ENCODE data around the gene BLVRB. TPM values are rescaled to one million over a fixed set of nuclear protein-coding genes. Genes with fewer than 3 reads are reported as not detected.
"Not testable (repeated sequence)": the region's sequence is repeated elsewhere in the genome, so short reads cannot be mapped to it uniquely, and the experiment has no call there.

The BLVRB gene
- total and polyA plus RNA-seq, 2 experiments from 2014 or later = 43.7 to 53.7 TPM

DNA sequence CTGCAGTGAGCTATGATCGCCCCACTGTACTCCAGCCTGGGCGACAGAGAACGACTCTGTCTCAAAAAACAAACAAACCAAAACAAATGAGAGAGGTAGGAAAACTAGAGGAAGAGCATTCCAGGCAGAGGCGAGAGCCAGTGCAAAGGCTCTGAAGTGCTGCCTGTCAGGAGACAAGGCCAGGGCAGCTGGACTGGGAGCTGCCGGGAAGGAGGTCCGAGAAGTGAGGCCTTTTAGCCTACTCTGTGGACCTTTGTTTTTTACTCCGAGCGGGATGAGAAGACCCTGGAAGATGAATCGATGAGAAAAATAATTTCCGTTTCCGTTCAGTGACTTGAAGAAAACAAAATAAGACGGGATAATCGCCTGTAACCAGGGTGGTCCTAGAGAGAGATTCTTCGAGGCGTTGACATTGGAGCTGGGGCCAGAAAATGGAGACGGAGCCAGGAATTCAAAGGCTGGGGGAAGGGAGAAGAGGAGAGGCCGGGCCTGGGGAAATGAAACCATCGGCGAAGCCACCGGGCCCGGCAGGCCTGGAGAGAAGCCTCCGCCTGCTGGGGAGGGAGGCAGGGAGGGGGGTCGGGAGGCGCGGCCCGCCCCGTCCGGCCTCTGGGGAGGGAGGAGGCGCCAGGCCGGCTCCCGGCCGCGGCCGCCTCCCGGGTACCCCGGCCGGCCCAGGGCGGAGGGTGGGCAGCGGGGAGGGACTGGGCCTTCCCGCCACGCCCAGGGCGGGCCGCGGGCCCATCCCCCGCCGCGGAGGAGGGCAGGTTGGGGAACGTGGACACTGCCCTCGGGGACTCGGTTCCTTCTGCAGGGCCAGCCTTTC lies 31.9 kb downstream of the BLVRB start:
- H3K27me3 Mint-ChIP-seq (ENCODE audit: insufficient read depth, low read depth, poor library complexity) = peaks cover 16% of the 10 kb centered on the region
- Histone ChIP-seq H3K4me1 (ENCODE audit: insufficient read depth) (peaks cover 10% of the 10 kb centered on the region; the same call in 1 of the 2 replicates), H3K36me3 (ENCODE audit: insufficient read depth) (no peaks in the 10 kb centered on the region), H4K20me1 (replicated peaks; ENCODE audit: insufficient read depth) (no peaks in the 10 kb centered on the region), H3K4me2 (peak overlapping the region; percentile 80), H3K4me3 (peak overlapping the region; percentile 55), H2AFZ (peak overlapping the region; percentile 90; the same call in 1 of the 2 replicates), H3K27ac (ENCODE audit: low read depth) (peak overlapping the region; percentile 99), H3K9me2 (ENCODE audit: insufficient read depth) (no peaks in the 10 kb centered on the region), H3F3A (replicated peaks; ENCODE audit: low read depth) (peaks cover 19% of the 10 kb centered on the region), H3K27me3 (ENCODE audit: insufficient read depth) (no peaks in the 10 kb centered on the region), H3K79me2 (replicated peaks; ENCODE audit: insufficient read depth) (no peaks in the 10 kb centered on the region)
- DNase-seq (ENCODE audit: low spot score) (peak; percentile 91), ATAC-seq (peak; percentile 95)
- H3K4me1 Mint-ChIP-seq = peaks cover 17% of the 10 kb centered on the region
- TF ChIP-seq POLR2AphosphoS5 (IDR thresholded peaks at IDR 0.05; ENCODE audit: low read depth) = peak; percentile 52
- TF ChIP-seq, protein P1, sequence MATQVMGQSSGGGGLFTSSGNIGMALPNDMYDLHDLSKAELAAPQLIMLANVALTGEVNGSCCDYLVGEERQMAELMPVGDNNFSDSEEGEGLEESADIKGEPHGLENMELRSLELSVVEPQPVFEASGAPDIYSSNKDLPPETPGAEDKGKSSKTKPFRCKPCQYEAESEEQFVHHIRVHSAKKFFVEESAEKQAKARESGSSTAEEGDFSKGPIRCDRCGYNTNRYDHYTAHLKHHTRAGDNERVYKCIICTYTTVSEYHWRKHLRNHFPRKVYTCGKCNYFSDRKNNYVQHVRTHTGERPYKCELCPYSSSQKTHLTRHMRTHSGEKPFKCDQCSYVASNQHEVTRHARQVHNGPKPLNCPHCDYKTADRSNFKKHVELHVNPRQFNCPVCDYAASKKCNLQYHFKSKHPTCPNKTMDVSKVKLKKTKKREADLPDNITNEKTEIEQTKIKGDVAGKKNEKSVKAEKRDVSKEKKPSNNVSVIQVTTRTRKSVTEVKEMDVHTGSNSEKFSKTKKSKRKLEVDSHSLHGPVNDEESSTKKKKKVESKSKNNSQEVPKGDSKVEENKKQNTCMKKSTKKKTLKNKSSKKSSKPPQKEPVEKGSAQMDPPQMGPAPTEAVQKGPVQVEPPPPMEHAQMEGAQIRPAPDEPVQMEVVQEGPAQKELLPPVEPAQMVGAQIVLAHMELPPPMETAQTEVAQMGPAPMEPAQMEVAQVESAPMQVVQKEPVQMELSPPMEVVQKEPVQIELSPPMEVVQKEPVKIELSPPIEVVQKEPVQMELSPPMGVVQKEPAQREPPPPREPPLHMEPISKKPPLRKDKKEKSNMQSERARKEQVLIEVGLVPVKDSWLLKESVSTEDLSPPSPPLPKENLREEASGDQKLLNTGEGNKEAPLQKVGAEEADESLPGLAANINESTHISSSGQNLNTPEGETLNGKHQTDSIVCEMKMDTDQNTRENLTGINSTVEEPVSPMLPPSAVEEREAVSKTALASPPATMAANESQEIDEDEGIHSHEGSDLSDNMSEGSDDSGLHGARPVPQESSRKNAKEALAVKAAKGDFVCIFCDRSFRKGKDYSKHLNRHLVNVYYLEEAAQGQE (IDR thresholded peaks at IDR 0.05; ENCODE audit: unreplicated experiment) = no peak
- no peaks in the 10 kb centered on the region for H3K9me3 Mint-ChIP-seq
- H3K36me3 Mint-ChIP-seq (ENCODE audit: low read depth) = no peaks in the 10 kb centered on the region
- peak overlapping the region; percentile 92 for H3K27ac Mint-ChIP-seq
- peak overlapping the region; percentile 67 for H3K4me3 Mint-ChIP-seq

DNA sequence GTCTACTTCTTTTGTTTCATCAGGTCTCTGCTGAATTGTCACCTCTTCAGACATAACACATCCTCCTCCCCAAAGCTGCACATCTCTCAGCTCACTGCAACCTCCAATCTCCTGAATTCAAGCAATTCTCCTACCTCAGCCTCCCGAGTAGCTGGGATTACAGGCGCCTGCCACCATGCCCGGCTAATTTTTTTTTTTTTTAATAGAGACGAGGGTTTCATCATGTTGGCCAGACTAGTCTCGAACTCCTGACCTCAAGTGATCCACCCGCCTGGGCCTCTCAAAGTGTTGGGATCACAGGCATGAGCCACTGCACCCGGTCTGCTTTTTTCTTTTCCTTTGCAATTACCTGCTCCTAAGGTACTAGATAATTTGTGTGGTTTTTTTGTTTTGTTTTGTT lies 32.8 kb downstream of the BLVRB start:
- H3K27me3 ChIP-seq (ENCODE audit: insufficient read depth); ATAC-seq; H3K9me3 Mint-ChIP-seq; DNase-seq (ENCODE audit: low spot score); H3K9me2 ChIP-seq (ENCODE audit: insufficient read depth); H3K79me2 ChIP-seq (replicated peaks; ENCODE audit: insufficient read depth); H3K36me3 Mint-ChIP-seq (ENCODE audit: low read depth); H2AFZ ChIP-seq; H4K20me1 ChIP-seq (replicated peaks; ENCODE audit: insufficient read depth); H3K36me3 ChIP-seq (ENCODE audit: insufficient read depth): not testable (repeated sequence)
- Mint-ChIP-seq H3K27ac (peak overlapping the region; percentile 92), H3K4me1 (peaks cover 17% of the 10 kb centered on the region), H3K4me3 (peak overlapping the region; percentile 67), H3K27me3 (ENCODE audit: insufficient read depth, low read depth, poor library complexity) (peaks cover 14% of the 10 kb centered on the region)
- Histone ChIP-seq H3K4me3 (peak overlapping the region; percentile 55; the same call in 1 of the 2 replicates), H3K4me2 (peak overlapping the region; percentile 80), H3K27ac (ENCODE audit: low read depth) (peak overlapping the region; percentile 99), H3F3A (replicated peaks; ENCODE audit: low read depth) (peaks cover 19% of the 10 kb centered on the region), H3K4me1 (ENCODE audit: insufficient read depth) (peaks cover 10% of the 10 kb centered on the region; the same call in 1 of the 2 replicates)

DNA sequence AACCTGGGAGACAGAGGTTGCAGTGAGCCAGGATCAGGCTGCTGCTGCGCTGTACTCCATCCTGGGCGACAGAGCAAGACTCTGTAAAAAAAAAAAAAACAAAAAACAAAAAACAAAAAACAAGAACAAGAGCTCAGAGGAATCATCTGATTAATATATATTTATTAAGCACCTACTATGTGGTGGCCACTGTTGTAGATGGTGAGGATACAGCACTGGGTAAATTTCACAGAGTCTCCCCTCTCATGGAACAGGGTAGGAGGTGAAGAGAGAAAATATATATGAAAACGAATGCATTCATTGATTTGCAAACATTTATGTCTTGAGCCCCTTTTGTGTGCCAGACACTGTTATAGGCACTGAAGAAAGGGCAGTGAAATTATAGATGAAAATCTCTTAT lies 33.8 kb downstream of the BLVRB start:
- no peak overlapping the region for H3K4me3 ChIP-seq
- H3K27ac ChIP-seq (ENCODE audit: low read depth) = no peak overlapping the region
- Mint-ChIP-seq H3K9me3 (no peaks in the 10 kb centered on the region), H3K36me3 (ENCODE audit: low read depth) (no peaks in the 10 kb centered on the region), H3K4me3 (peak overlapping the region; percentile 18; the same call in 1 of the 3 replicates), H3K4me1 (peaks cover 17% of the 10 kb centered on the region), H3K27ac (peak overlapping the region; percentile 59; the same call in 1 of the 2 replicates), H3K27me3 (ENCODE audit: insufficient read depth, low read depth, poor library complexity) (peaks cover 17% of the 10 kb centered on the region)
- ATAC-seq (no peak), DNase-seq (ENCODE audit: low spot score) (no peak)
- peaks cover 10% of the 10 kb centered on the region; the same call in 1 of the 2 replicates for H3K4me1 ChIP-seq (ENCODE audit: insufficient read depth)
- peaks cover 19% of the 10 kb centered on the region for H3F3A ChIP-seq (replicated peaks; ENCODE audit: low read depth)
- H3K4me2 ChIP-seq = no peak overlapping the region
- no peaks in the 10 kb centered on the region for H3K36me3 ChIP-seq (ENCODE audit: insufficient read depth)
- H3K79me2 ChIP-seq (replicated peaks; ENCODE audit: insufficient read depth) = no peaks in the 10 kb centered on the region
- no peaks in the 10 kb centered on the region for H3K9me2 ChIP-seq (ENCODE audit: insufficient read depth)
- no peaks in the 10 kb centered on the region for H3K27me3 ChIP-seq (ENCODE audit: insufficient read depth)
- no peaks in the 10 kb centered on the region for H4K20me1 ChIP-seq (replicated peaks; ENCODE audit: insufficient read depth)
- no peak overlapping the region for H2AFZ ChIP-seq
- TF ChIP-seq CREB1 (CRISPR knock-in tag; IDR thresholded peaks at IDR 0.05; ENCODE audit: low read depth) (no peak), JUNB (IDR thresholded peaks at IDR 0.05; ENCODE audit: unreplicated experiment) (no peak)
- TF ChIP-seq, protein P2, sequence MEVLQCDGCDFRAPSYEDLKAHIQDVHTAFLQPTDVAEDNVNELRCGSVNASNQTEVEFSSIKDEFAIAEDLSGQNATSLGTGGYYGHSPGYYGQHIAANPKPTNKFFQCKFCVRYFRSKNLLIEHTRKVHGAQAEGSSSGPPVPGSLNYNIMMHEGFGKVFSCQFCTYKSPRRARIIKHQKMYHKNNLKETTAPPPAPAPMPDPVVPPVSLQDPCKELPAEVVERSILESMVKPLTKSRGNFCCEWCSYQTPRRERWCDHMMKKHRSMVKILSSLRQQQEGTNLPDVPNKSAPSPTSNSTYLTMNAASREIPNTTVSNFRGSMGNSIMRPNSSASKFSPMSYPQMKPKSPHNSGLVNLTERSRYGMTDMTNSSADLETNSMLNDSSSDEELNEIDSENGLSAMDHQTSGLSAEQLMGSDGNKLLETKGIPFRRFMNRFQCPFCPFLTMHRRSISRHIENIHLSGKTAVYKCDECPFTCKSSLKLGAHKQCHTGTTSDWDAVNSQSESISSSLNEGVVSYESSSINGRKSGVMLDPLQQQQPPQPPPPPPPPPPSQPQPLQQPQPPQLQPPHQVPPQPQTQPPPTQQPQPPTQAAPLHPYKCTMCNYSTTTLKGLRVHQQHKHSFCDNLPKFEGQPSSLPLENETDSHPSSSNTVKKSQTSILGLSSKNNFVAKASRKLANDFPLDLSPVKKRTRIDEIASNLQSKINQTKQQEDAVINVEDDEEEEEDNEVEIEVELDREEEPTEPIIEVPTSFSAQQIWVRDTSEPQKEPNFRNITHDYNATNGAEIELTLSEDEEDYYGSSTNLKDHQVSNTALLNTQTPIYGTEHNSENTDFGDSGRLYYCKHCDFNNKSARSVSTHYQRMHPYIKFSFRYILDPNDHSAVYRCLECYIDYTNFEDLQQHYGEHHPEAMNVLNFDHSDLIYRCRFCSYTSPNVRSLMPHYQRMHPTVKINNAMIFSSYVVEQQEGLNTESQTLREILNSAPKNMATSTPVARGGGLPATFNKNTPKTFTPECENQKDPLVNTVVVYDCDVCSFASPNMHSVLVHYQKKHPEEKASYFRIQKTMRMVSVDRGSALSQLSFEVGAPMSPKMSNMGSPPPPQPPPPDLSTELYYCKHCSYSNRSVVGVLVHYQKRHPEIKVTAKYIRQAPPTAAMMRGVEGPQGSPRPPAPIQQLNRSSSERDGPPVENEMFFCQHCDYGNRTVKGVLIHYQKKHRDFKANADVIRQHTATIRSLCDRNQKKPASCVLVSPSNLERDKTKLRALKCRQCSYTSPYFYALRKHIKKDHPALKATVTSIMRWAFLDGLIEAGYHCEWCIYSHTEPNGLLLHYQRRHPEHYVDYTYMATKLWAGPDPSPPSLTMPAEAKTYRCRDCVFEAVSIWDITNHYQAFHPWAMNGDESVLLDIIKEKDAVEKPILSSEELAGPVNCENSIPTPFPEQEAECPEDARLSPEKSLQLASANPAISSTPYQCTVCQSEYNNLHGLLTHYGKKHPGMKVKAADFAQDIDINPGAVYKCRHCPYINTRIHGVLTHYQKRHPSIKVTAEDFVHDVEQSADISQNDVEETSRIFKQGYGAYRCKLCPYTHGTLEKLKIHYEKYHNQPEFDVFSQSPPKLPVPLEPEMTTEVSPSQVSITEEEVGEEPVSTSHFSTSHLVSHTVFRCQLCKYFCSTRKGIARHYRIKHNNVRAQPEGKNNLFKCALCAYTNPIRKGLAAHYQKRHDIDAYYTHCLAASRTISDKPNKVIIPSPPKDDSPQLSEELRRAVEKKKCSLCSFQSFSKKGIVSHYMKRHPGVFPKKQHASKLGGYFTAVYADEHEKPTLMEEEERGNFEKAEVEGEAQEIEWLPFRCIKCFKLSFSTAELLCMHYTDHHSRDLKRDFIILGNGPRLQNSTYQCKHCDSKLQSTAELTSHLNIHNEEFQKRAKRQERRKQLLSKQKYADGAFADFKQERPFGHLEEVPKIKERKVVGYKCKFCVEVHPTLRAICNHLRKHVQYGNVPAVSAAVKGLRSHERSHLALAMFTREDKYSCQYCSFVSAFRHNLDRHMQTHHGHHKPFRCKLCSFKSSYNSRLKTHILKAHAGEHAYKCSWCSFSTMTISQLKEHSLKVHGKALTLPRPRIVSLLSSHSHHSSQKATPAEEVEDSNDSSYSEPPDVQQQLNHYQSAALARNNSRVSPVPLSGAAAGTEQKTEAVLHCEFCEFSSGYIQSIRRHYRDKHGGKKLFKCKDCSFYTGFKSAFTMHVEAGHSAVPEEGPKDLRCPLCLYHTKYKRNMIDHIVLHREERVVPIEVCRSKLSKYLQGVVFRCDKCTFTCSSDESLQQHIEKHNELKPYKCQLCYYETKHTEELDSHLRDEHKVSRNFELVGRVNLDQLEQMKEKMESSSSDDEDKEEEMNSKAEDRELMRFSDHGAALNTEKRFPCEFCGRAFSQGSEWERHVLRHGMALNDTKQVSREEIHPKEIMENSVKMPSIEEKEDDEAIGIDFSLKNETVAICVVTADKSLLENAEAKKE (CRISPR knock-in tag; IDR thresholded peaks at IDR 0.05) = no peak
